GM10248 (cell line): ENCODE measurements around the gene SEC31B.

ENCODE experiments used
- CTCF ChIA-PET: fragments of 300-600 bp; sonication (Branson Sonifier 250); formaldehyde crosslinking; extraction: SDS; loops from one replicate; lab custom pipeline; 2021; ENCODE audit warnings: antibody characterized with exemption; lab: Yijun Ruan, JAX
- POLR2A ChIA-PET: fragments of 350-650 bp; sonication (Branson Sonifier 250); formaldehyde crosslinking; extraction: SDS; loops from one replicate; lab custom pipeline; 2020; ENCODE audit warnings: antibody characterized with exemption; lab: Yijun Ruan, JAX
- DNase-seq: peaks from one replicate; pipeline ENCODE4 v3.0.0; 2012; ENCODE audit errors: extremely low spot score
- TF ChIP-seq, protein P1 (sequence below): IDR thresholded peaks from 2 replicates; pipeline ENCODE4 v1.5.1; 2012; ENCODE audit warnings: mild to moderate bottlenecking, low read depth; ENCODE audit errors: extremely low read depth, missing control alignments, control extremely low read depth

The SEC31B gene

GRCh38 chr10:100506596-100507356 is 12.9 kb downstream of the SEC31B start:
- ChIA-PET CTCF (interaction anchor here (1.1 to 8.2 kb wide), 5 partner anchors 12 to 73 kb away, joined by 4 to 54 read pairs (median 8); partner anchors contain the start of gene SEC31B), POLR2A (no interaction called here)
- no peak for DNase-seq
- TF ChIP-seq, protein P1, sequence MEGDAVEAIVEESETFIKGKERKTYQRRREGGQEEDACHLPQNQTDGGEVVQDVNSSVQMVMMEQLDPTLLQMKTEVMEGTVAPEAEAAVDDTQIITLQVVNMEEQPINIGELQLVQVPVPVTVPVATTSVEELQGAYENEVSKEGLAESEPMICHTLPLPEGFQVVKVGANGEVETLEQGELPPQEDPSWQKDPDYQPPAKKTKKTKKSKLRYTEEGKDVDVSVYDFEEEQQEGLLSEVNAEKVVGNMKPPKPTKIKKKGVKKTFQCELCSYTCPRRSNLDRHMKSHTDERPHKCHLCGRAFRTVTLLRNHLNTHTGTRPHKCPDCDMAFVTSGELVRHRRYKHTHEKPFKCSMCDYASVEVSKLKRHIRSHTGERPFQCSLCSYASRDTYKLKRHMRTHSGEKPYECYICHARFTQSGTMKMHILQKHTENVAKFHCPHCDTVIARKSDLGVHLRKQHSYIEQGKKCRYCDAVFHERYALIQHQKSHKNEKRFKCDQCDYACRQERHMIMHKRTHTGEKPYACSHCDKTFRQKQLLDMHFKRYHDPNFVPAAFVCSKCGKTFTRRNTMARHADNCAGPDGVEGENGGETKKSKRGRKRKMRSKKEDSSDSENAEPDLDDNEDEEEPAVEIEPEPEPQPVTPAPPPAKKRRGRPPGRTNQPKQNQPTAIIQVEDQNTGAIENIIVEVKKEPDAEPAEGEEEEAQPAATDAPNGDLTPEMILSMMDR, result peak; percentile 2

DNA sequence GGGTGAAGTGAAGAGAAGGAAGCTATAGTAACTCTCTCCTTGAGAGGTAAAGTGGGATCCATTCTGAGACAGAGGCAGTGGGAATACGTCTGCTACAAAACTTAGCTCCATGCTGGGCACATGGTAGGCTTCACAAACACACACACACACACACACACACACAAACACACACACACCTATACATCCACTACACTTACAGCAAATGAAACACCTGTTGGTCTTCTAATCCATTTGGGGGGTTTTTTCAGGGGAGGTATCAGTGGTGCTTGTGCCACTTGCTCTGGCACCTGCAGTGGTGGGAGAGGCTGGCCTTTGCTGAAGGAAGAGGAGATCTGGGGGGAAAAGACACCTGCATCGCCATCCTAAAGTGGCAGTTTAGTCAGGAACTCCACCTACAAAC is 14.5 kb downstream of the SEC31B start:
- ChIA-PET POLR2A (no interaction called here), CTCF (interaction anchor here (0.9 to 8.2 kb wide), 3 partner anchors 14 to 22 kb away, joined by 3 to 54 read pairs (median 7); partner anchors contain the start of gene SEC31B)
- TF ChIP-seq, protein P1, result no peak
- no peak for DNase-seq

- POLR2A ChIA-PET, result interaction anchor here (0.5 kb wide), 1 partner anchor 116 kb away, joined by 5 read pairs; no protein-coding TSS in a partner anchor
- CTCF ChIA-PET, result interaction anchor here (1.9 to 8.2 kb wide), 2 partner anchors 15 to 21 kb away, joined by 7 to 54 read pairs; partner anchors contain the start of gene SEC31B
These were observed 15.6 kb downstream of the SEC31B start for GRCh38 chr10:100504096-100504495.

DNA sequence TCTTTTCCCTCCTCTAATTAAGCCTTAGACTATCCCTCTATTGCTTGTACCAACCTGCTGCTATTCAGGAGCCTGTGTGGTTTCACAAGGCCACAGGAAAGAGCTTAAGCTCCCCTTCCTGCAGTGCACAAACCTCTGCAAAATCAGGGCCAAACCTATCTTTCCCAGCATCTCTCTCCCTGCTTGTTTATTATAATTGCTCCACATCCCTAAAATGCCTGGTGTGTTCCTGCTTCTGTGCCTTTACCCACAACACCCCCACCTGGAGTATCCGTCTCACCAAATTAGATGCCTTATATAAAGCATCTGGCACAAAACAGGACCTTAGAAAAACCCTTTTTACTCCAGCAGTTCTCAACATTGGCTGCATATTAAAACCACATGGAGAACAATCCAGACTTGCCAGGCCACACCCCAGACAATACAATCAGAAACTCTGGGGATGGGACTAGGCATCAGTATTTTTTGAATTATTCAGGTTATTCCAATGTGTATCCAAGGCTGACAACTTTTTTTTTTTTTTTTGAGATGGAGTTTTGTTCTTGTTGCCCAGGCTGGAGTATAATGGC is 16.7 kb downstream of the SEC31B start:
- ChIA-PET POLR2A (no interaction called here), CTCF (interaction anchor here (3.4 kb wide), 1 partner anchor 8 kb away, joined by 10 read pairs; no protein-coding TSS in a partner anchor)
- DNase-seq, result no peak
- TF ChIP-seq, protein P1, result no peak

More at GRCh38 chr10:100504096-100504495, 15.6 kb downstream of the SEC31B start:
- no peak for DNase-seq
- TF ChIP-seq, protein P1, result no peak

- TF ChIP-seq, protein P1, result no peak
- ChIA-PET POLR2A (no interaction called here), CTCF (interaction anchor here (3.4 to 9.9 kb wide), 2 partner anchors 10 to 18 kb away, joined by 10 to 99 read pairs; no protein-coding TSS in a partner anchor)
- no peak for DNase-seq
These were observed 18.2 kb downstream of the SEC31B start for GRCh38 chr10:100501423-100501822.

DNA sequence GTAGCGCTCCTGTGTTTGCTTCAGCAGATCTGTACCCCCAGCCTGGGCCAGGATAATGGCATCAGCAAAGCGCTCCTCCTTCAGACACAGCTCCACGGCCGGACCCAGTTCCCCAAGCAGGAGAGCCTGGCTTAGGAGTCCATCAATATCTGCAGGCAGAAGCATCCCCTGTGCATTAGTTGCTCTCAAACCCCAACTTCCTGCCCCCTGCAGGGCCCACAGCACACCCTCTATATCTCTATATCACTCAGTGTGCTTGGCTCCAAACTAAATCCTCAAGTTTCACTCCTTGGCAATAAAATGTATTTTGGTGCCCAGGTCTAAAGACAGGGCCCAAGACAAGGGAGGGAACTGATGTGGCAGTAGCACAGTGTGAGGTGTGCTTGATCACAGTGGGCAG is 21.6 kb downstream of the SEC31B start:
- TF ChIP-seq, protein P1, result no peak
- POLR2A ChIA-PET, result no interaction called here
- CTCF ChIA-PET, result interaction anchor here (1.1 to 9.9 kb wide), 4 partner anchors 11 to 131 kb away, joined by 4 to 99 read pairs (median 7); no protein-coding TSS in a partner anchor
- no peak for DNase-seq
